Muscle of back (tissue), 11 donors: ENCODE results near the gene TM6SF1. TPM values are rescaled to one million over a fixed set of nuclear protein-coding genes. Genes with fewer than 3 reads are reported as not detected.
"Not testable (repeated sequence)": the region's sequence is repeated elsewhere in the genome, so short reads cannot be mapped to it uniquely, and the experiment has no call there.

Experiments
- DNase-seq, 3 donors: peaks; one replicate each; pipeline versions ENCODE4 v3.0.0 to v3.0.0-alpha.2; 2013
- polyA plus RNA-seq, 10 donors: library from polyadenylated mRNA; unstranded; fragments of 120-200 nt; gene quantifications; one replicate each; pipeline ENCODE4 v1.2.1, GENCODE V29; 2013; ENCODE audit not compliant: insufficient read length in 10 of 10

TM6SF1 gene
- polyA plus RNA-seq, 10 donors: 34.4 to 75.2 (median 47.7) TPM

DNA sequence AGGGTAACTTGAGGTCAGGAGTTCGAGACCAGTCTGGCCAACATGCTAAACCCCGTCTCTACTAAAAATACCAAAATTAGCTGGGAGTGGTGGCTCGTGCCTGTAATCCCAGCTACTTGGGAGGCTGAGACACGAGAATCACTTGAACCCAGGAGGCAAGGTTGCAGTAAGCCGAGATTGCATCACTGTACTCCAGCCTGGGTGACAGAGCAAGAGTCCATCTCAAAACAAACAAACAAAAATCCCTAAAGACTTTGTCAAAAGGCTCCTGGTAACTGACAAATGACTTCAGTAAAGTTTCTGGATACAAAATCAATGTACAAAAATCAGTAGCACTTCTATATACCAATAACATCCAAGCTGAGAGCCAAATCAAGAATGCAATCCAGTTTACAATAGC, 62.1 kb downstream of the TM6SF1 start:
- not testable (repeated sequence) for DNase-seq

- DNase-seq: no peak
Measured at GRCh38 chr15:83170474-83171165, 63.2 kb downstream of the TM6SF1 start.

GRCh38 chr15:83174891-83175290, 67.4 kb downstream of the TM6SF1 start:
- DNase-seq: no peak

DNA sequence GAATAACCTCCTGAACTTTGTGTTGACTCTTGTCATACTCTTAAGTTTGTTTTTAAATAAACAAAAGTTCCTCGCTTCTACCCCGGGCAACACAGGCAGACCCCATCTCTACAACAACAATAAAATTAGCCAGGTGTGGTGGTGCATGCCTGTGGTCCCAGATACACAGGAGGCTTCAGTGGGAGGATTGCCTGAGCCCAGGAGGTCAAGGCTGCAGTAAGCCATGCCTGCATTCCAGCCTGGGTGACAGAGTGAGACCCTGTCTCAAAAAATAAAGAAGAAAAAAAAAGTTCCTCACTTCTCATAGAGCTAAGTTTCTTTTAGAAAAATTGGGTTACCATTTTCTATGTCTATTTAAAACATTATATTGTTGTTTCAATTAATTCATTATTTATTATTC, 70.9 kb downstream of the TM6SF1 start:
- DNase-seq: no peak

GRCh38 chr15:83178869-83179325, 71.5 kb downstream of the TM6SF1 start:
- no peak for DNase-seq

- no peak for DNase-seq
Measured at GRCh38 chr15:83185561-83185960, 78.1 kb downstream of the TM6SF1 start.

Other genes with a start within 250 kb of the TM6SF1 start
- gene HOMER2, start 154.9 kb upstream of the TM6SF1 start, polyA plus RNA-seq: 10 to 100 TPM; 19.3 to 36.3 (median 26.6) TPM
- 10 to 100 TPM; 27.7 to 34.5 (median 29.8) TPM for gene RAMAC, start 121.4 kb upstream of the TM6SF1 start, polyA plus RNA-seq
- 10 to 100 TPM; 12.1 to 19.0 (median 16.0) TPM for gene C15orf40, start 96.0 kb upstream of the TM6SF1 start, polyA plus RNA-seq
- 100 to 1,000 TPM in 8 of 10 donors, 10 to 100 TPM in 2; 85.5 to 146 (median 121) TPM for gene BTBD1, start 40.4 kb upstream of the TM6SF1 start, polyA plus RNA-seq
- gene HDGFL3, start 100.2 kb downstream of the TM6SF1 start, polyA plus RNA-seq: 10 to 100 TPM; 40.8 to 71.8 (median 49.6) TPM
- 1 to 10 TPM in 9 of 10 donors, under 1 TPM in 1; 0.92 to 3.7 (median 1.8) TPM for gene BNC1, start 177.0 kb downstream of the TM6SF1 start, polyA plus RNA-seq